Mesothelial cell of epicardium (in vitro differentiated cells): Measurements from ENCODE around the gene ERGIC1. TPM values are rescaled to one million over a fixed set of nuclear protein-coding genes. Genes with fewer than 3 reads are reported as not detected.

Experiments used
- DNase-seq, 2 experiments: peaks; one replicate each; pipeline ENCODE4 v3.0.0; 2021; ENCODE audit warnings: low spot score in 2 of 2; ENCODE audit not compliant: unreplicated experiment in 2 of 2
- H3K27ac Mint-ChIP-seq: 2 replicates; pipeline ENCODE4 v1.8.0; 2021; ENCODE audit warnings: mixed read lengths
- H3K27me3 Mint-ChIP-seq: 2 replicates; pipeline ENCODE4 v1.8.0; 2021; ENCODE audit warnings: low read depth, mixed read lengths
- H3K36me3 Mint-ChIP-seq: 2 replicates; pipeline ENCODE4 v1.8.0; 2021; ENCODE audit warnings: mixed read lengths
- H3K4me1 Mint-ChIP-seq: 2 replicates; pipeline ENCODE4 v1.8.0; 2021; ENCODE audit warnings: mixed read lengths
- H3K4me3 Mint-ChIP-seq: 2 replicates; pipeline ENCODE4 v1.8.0; 2021; ENCODE audit warnings: mild to moderate bottlenecking, moderate library complexity, mixed read lengths
- H3K9me3 Mint-ChIP-seq: 2 replicates; pipeline ENCODE4 v1.8.0; 2021; ENCODE audit warnings: mixed read lengths
- CTCF ChIP-seq: fragments of 200-600 bp; sonication (generic); IDR thresholded peaks from one replicate; pipeline ENCODE4 v1.5.0; 2021; ENCODE audit warnings: antibody characterized with exemption; ENCODE audit not compliant: unreplicated experiment
- total RNA-seq: library from RNA; stranded (reverse); gene quantifications from 3 replicates; pipeline ENCODE4 v1.2.1, GENCODE V29; 2021

The ERGIC1 gene
- total RNA-seq, 1 donor from 2014 or later: 107 TPM

DNA sequence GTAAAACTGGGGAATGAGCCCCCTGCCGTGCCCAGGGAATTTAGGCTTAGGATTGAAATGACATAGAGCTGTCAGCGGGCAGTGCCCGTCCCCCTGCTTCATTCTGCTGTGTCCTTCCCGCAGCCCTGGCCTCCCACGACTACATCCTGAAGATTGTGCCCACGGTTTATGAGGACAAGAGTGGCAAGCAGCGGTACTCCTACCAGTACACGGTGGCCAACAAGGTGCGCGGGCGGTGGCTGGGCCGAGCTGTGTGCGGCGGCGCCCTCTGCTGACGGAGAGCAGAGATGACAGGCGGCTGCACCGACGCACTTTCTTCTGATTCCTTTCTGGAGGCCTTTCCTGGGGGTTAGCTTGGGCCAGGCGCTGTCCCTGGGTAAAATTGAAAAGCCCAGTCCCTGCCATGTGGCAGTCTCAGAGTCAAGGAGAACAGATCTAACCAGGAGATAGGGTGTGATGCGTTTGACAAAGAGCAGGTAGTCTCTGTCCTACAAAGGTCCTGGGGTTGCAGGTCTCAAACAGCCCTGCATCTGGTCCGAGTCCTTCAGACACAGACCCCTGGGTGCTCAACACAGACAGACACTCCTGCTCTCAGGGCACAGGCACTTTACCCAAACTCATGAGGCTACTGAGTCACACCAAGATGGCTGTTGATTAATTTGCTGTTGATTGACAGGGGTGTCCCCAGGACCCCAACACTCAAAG, 98.4 kb downstream of the ERGIC1 start:
- peak; percentile 90 for TF ChIP-seq CTCF
- peaks cover 21% of the 10 kb centered on the region for H3K36me3 Mint-ChIP-seq
- peak; percentile 65 to 82 for DNase-seq
- no peak overlapping the region for H3K27ac Mint-ChIP-seq
- H3K4me3 Mint-ChIP-seq: no peak overlapping the region
- H3K27me3 Mint-ChIP-seq: no peaks in the 10 kb centered on the region
- H3K9me3 Mint-ChIP-seq: no peaks in the 10 kb centered on the region
- H3K4me1 Mint-ChIP-seq: peaks cover 11% of the 10 kb centered on the region

GRCh38 chr5:172933238-172933637, 99.2 kb downstream of the ERGIC1 start:
- no peak for TF ChIP-seq CTCF
- no peaks in the 10 kb centered on the region for H3K9me3 Mint-ChIP-seq
- no peak overlapping the region for H3K27ac Mint-ChIP-seq
- H3K36me3 Mint-ChIP-seq: peaks cover 28% of the 10 kb centered on the region
- peaks cover 11% of the 10 kb centered on the region for H3K4me1 Mint-ChIP-seq
- no peak overlapping the region for H3K4me3 Mint-ChIP-seq
- H3K27me3 Mint-ChIP-seq: no peaks in the 10 kb centered on the region
- DNase-seq: no peak

- TF ChIP-seq CTCF: no peak
- Mint-ChIP-seq H3K36me3 (peaks cover 31% of the 10 kb centered on the region), H3K27ac (no peak overlapping the region), H3K4me3 (no peak overlapping the region), H3K27me3 (no peaks in the 10 kb centered on the region), H3K4me1 (peaks cover 11% of the 10 kb centered on the region), H3K9me3 (no peaks in the 10 kb centered on the region)
- no peak for DNase-seq
These were observed 101.0 kb downstream of the ERGIC1 start for GRCh38 chr5:172935096-172935495.

DNA sequence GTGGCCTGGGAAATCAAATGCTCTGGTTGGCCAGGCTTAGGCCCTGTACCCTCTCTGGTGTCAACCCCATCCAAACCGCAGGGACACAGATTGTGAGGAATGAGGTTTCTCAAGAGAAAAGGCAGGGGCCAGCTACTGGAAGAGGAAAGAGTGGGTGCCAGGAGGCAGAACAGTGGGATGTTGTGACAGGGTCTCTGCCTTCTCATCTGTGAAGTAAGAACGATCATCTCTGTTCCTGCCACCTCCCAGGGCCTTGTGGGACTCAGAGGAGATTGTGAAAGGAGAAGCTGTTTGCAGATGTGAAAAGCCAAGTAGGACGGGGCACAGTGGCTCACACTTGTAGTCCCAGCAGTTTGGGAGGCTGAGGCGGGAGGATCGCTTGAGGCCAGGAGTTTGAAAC, 102.3 kb downstream of the ERGIC1 start:
- no peak for TF ChIP-seq CTCF
- Mint-ChIP-seq H3K27ac (peak overlapping the region; percentile 43), H3K9me3 (no peaks in the 10 kb centered on the region), H3K27me3 (no peaks in the 10 kb centered on the region), H3K4me1 (peaks cover 4% of the 10 kb centered on the region), H3K36me3 (peaks cover 31% of the 10 kb centered on the region), H3K4me3 (no peak overlapping the region)
- no peak for DNase-seq

DNA sequence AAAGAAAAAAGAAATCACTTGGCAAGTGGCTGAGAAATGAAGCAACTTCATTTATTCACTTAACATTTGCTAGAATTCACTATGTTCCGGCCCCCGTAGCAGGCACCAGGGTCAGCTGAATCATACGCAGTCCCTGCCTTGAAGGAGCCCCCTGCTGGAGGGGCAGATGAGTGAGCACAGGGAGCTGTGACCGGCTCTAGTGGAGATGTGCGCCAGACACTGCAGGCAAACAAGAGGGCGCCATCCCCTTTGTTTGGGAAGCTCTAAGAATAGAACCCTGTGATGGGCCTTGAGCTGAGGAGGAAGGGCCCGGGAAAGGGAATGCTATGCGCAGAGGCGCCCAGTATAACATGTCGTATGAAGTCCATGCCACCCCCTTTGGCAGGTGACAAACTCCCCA, 105.0 kb downstream of the ERGIC1 start:
- no peak for DNase-seq
- Mint-ChIP-seq H3K4me1 (peaks cover 19% of the 10 kb centered on the region), H3K9me3 (no peaks in the 10 kb centered on the region), H3K27me3 (no peaks in the 10 kb centered on the region), H3K36me3 (peaks cover 28% of the 10 kb centered on the region), H3K4me3 (no peak overlapping the region), H3K27ac (no peak overlapping the region)
- no peak for TF ChIP-seq CTCF
